Right lobe of liver (tissue), 4 donors: Measurements from ENCODE around the gene LEMD1.

Experiments
- CTCF ChIP-seq, 4 donors: fragments of 200-600 bp in 3 of 4; fragments of 450-650 bp in 1 of 4; IDR thresholded peaks; one replicate each; pipeline versions ENCODE4 v1.5.1 to v1.8.0; 2016 to 2022; ENCODE audit warnings: antibody characterized with exemption in 4 of 4, mild to moderate bottlenecking in 2 of 4
- POLR2A ChIP-seq: fragments of 450-650 bp; IDR thresholded peaks from one replicate; pipeline ENCODE4 v1.6.1; 2017; ENCODE audit warnings: antibody characterized with exemption, mild to moderate bottlenecking
- donor health status: DM: no; HTN: no; CAD: no.
- donor health status: DM: no; HTN: no; CAD: no.
- donor health status: DM: no; HTN: yes; CAD: no.

GRCh38 chr1:205360891-205361290 lies 61.0 kb downstream of the LEMD1 start:
- no peak for TF ChIP-seq CTCF (IDR thresholded peaks at IDR 0.05)
- no peak for TF ChIP-seq POLR2A
